VCaP (cell line): ENCODE results near the gene ZIC4.

Experiments
- H3K27ac ChIP-seq: fragments of 450-650 bp; 2 replicates; pipeline ENCODE4 v1.5.1; 2017
- TF ChIP-seq, protein P1 (sequence below): fragments of 450-650 bp; conservative IDR thresholded peaks from 2 replicates; pipeline ENCODE4 v1.5.1; 2017; ENCODE audit warnings: mild to moderate bottlenecking, moderate library complexity

The ZIC4 gene

DNA sequence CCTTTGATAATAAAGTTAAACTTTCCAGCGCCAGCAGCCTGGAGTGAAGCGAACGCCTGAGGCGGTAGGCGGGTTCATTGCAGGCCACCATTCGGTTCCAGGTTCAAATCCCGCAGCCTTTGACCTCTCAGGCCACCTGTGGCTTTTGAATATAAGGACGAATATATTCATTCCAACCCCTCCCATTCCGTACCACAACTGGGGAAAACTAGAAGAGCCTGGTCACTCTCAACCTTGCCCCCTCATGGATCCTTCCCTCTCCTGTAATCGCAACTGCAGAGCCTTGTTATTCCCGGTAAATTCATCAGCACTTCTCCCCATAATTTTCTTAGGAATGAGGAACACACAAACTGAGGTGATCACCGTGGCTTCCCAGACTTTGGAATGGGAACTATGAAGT, 35.2 kb downstream of the ZIC4 start:
- TF ChIP-seq, protein P1, sequence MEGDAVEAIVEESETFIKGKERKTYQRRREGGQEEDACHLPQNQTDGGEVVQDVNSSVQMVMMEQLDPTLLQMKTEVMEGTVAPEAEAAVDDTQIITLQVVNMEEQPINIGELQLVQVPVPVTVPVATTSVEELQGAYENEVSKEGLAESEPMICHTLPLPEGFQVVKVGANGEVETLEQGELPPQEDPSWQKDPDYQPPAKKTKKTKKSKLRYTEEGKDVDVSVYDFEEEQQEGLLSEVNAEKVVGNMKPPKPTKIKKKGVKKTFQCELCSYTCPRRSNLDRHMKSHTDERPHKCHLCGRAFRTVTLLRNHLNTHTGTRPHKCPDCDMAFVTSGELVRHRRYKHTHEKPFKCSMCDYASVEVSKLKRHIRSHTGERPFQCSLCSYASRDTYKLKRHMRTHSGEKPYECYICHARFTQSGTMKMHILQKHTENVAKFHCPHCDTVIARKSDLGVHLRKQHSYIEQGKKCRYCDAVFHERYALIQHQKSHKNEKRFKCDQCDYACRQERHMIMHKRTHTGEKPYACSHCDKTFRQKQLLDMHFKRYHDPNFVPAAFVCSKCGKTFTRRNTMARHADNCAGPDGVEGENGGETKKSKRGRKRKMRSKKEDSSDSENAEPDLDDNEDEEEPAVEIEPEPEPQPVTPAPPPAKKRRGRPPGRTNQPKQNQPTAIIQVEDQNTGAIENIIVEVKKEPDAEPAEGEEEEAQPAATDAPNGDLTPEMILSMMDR: no peak

DNA sequence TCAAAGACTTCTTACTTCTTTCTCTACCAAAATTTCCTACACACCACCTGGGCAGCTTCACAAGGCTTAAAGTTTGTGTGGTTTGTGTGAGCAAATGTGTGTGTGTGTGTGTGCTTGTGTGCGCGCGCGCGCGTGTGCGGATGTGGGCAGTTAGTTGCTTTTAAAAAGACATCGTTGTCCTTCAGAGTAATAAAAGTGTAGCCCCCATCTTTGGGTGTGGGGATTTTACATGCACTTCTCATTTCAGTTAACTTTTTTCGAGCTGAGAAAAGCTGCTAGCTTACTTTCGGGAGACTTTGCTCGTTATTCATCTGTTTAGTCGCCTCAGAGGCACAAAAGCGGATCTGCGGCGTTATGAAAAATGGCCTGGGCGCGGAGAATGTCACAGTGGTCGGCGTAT, 36.0 kb downstream of the ZIC4 start:
- TF ChIP-seq, protein P1: no peak
- H3K27ac ChIP-seq: no peak overlapping the region

More for the DNA sequence above, 35.2 kb downstream of the ZIC4 start:
- no peak overlapping the region for H3K27ac ChIP-seq

DNA sequence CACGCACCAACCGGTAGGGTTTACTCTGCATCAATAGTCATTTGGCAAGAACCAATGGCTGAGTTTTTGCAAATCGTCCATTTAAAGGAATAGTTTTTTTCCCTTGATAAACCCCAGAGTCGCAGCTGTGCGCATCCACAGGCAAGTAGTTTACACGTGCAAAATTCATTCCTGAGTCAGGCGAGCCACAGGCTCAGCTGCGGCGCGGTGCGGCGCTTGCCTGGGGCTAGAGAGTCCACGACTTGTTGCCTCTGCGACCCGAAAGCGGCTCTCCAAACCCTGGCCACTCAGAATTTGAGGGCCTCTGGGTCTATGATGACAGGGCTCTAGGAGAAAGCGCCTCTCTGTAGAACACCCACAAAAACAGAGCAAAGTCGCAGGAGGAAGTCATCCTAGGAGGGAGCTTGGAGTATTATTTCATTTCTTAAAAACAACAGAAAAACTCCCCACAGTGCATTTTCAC, 36.7 kb downstream of the ZIC4 start:
- TF ChIP-seq, protein P1: no peak

DNA sequence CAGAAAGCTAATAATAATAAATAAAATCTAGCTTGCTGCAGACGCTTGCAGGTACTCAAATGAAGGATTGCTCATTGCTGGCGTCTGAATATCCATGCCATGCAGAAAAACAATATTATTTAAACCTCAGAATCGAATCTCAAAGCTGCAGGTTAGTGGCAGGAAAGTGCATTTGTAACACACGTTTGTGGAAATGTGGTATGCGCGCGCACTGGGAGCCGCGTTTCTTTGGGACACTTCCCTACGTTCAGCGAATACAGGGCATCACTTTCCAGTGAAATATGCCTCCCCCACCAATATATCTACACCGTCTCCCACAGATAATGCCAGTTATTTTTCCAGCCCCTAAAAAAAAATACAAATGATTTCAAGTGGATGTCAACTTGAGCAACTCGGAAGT, 37.1 kb downstream of the ZIC4 start:
- H3K27ac ChIP-seq: no peak overlapping the region
- TF ChIP-seq, protein P1: no peak

More for the DNA sequence above, 36.7 kb downstream of the ZIC4 start:
- H3K27ac ChIP-seq: no peak overlapping the region

DNA sequence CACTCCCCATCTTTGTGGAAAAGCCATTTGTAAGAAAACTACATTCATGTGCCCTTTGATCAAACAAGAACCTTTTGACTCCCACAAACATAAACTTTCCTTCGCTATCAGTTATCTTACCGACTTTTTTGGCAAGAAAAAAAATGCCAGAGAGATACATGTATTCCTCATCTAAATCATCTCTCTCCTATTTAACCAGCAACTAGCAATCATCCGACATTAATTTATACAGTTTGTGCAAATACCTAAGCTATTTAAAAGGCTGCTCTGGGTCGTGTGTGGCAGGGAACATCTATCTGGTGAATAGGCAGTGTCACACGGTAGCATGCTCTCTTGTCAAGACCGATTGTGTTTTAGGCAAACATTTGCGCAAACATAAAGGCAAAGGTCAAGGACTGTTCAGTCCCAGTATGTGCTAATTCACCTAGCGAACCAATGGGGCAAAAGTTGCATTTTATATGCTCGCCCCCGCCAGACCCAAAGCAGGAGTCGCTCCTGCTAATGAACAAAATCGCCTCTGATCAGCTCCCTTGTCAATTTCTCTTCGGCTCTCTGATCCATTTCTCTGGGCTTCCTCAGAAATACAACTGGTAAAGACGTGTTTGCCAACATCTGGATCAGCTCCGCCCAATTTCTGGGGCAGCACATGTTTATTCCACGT, 37.7 kb downstream of the ZIC4 start:
- TF ChIP-seq, protein P1: no peak

DNA sequence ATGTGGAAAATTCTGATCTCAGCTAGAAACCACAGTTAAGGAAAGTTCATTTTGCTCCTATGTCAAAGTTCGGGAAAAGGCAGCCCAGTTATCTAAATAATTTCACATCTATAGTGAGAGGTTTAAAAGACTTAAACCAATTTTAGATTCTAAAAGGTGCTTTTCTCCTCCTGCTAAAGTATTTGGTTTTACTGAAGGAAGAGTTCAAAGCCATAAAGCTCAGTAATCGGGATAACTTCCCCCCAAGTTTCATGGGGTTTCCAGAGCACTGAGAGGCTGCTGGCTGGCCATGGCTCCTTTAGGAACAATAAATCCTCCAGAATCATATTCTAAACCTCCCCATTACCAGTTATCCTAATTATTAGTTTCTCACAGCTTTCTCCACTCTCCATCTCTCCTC, 38.2 kb downstream of the ZIC4 start:
- no peak overlapping the region for H3K27ac ChIP-seq
- TF ChIP-seq, protein P1: no peak

More for the DNA sequence above, 37.7 kb downstream of the ZIC4 start:
- no peak overlapping the region for H3K27ac ChIP-seq

DNA sequence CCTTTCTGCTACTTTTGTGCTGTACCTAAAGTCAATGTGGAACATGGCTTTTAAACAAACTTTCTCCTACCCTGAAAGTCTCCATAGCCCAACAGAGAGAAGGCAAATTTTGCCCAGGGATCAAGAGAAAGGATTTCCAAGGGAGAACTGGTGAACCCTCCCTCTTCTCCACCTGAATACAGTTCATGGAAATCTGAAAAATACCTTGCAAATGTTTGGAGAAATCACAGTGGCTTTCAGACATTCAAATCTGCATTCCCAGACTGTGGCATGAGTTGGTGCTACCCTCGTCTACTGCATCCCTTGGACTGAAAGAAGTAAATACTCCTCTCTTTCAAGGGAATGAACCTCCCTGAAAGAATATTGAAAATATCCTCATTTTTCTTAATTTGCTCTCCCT, 38.7 kb downstream of the ZIC4 start:
- H3K27ac ChIP-seq: no peak overlapping the region
- TF ChIP-seq, protein P1: no peak
